C4-2B (cell line): Measurements from ENCODE around the gene SLC25A18.

Source experiments
- ZFX ChIP-seq: fragments of 450-650 bp; IDR thresholded peaks from 2 replicates; pipeline ENCODE4 v1.6.1; 2017
- TF ChIP-seq, protein P1 (sequence below): fragments of 450-650 bp; conservative IDR thresholded peaks from 2 replicates; pipeline ENCODE4 v1.5.1; 2017; ENCODE audit warnings: mild to moderate bottlenecking

DNA sequence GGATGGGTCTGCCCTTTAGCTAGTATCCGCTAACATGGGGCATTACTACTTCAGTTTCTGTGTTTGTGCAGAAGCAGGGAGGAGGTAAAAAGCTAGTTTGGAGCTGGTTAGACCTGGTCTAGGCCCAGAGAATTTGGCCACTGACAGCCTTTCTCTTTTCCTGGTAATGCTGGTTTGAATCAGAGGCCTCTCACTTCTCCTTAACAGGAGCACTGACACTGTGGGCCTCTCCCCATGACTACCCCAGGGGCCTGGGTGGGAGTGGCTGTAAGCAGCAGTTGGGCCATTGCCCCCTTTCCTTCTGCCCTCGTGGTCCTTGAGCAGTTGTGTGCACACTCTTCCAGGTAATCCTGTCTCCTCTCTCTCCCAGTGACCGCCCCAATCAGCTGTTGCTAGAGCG is 8.5 kb upstream of the SLC25A18 start:
- TF ChIP-seq, protein P1, sequence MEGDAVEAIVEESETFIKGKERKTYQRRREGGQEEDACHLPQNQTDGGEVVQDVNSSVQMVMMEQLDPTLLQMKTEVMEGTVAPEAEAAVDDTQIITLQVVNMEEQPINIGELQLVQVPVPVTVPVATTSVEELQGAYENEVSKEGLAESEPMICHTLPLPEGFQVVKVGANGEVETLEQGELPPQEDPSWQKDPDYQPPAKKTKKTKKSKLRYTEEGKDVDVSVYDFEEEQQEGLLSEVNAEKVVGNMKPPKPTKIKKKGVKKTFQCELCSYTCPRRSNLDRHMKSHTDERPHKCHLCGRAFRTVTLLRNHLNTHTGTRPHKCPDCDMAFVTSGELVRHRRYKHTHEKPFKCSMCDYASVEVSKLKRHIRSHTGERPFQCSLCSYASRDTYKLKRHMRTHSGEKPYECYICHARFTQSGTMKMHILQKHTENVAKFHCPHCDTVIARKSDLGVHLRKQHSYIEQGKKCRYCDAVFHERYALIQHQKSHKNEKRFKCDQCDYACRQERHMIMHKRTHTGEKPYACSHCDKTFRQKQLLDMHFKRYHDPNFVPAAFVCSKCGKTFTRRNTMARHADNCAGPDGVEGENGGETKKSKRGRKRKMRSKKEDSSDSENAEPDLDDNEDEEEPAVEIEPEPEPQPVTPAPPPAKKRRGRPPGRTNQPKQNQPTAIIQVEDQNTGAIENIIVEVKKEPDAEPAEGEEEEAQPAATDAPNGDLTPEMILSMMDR, result no peak
- no peak for TF ChIP-seq ZFX
